GM23338 (cell line): ENCODE results near the gene TANGO6. TPM values are rescaled to one million over a fixed set of nuclear protein-coding genes. Genes with fewer than 3 reads are reported as not detected.

Experiments used
- CREB1 ChIP-seq: fragments of 250-450 bp; sonication (Bioruptor Pico); IDR thresholded peaks from 2 replicates; pipeline ENCODE4 v1.5.0; 2020; ENCODE audit warnings: low read depth, mild to moderate bottlenecking, moderate library complexity
- EZH2 ChIP-seq: fragments of 200-600 bp; sonication (generic); IDR thresholded peaks from one replicate; pipeline ENCODE4 v1.8.0; 2017; ENCODE audit warnings: antibody characterized with exemption, mild to moderate bottlenecking, low read depth; ENCODE audit not compliant: unreplicated experiment
- EZH2phosphoT487 ChIP-seq: fragments of 200-600 bp; sonication (generic); IDR thresholded peaks from one replicate; pipeline ENCODE4 v1.8.1; 2018; ENCODE audit warnings: antibody characterized with exemption; ENCODE audit not compliant: unreplicated experiment
- JUNB ChIP-seq: IDR thresholded peaks from one replicate; pipeline ENCODE4 v1.6.1; 2016; ENCODE audit warnings: antibody characterized with exemption; ENCODE audit not compliant: unreplicated experiment
- NANOG ChIP-seq: IDR thresholded peaks from 2 replicates; pipeline ENCODE4 v1.6.1; 2016; ENCODE audit warnings: antibody characterized with exemption, borderline replicate concordance
- POLR2AphosphoS5 ChIP-seq: IDR thresholded peaks from 2 replicates; pipeline ENCODE4 v1.6.1; 2016; ENCODE audit warnings: antibody characterized with exemption, low read depth
- STAT1 ChIP-seq: IDR thresholded peaks from one replicate; pipeline ENCODE4 v1.6.1; 2016; ENCODE audit warnings: antibody characterized with exemption; ENCODE audit not compliant: unreplicated experiment
- ZNF114 ChIP-seq: fragments of 250-450 bp; sonication (Bioruptor Pico); IDR thresholded peaks from 2 replicates; pipeline ENCODE4 v1.5.0; 2020; ENCODE audit warnings: mild to moderate bottlenecking, moderate library complexity
- ZNF331 ChIP-seq: fragments of 250-450 bp; sonication (Bioruptor Pico); IDR thresholded peaks from 2 replicates; pipeline ENCODE4 v1.5.0; 2020; ENCODE audit warnings: low read depth, mild to moderate bottlenecking, moderate library complexity
- polyA plus RNA-seq: library from polyadenylated mRNA; unstranded; fragments of >200 nt; fragmentation: Nextera tagmentation; extraction: Ambion mirVana; gene quantifications from 2 replicates; pipeline ENCODE4 v1.2.1, GENCODE V29; 2016
- total RNA-seq: library from RNA; depleted of rRNA; stranded (reverse); fragments of >200 nt; shearing (Covaris generic); gene quantifications from 2 replicates; pipeline ENCODE4 v1.2.3, GENCODE V29; 2014
- TF ChIP-seq, protein P1 (sequence below): fragments of 250-450 bp; sonication (Bioruptor Pico); IDR thresholded peaks from 2 replicates; pipeline ENCODE4 v1.5.0; 2020; ENCODE audit warnings: mild to moderate bottlenecking, moderate library complexity
- TF ChIP-seq, protein P2 (sequence below), 2 experiments: fragments of 200-600 bp in 1 of 2; sonication (generic) in 1 of 2; conservative IDR thresholded peaks; 2 replicates each; pipeline versions ENCODE4 v1.5.1 to v1.6.1; 2016 to 2017; ENCODE audit warnings: antibody characterized with exemption in 2 of 2, low read depth in 2 of 2, mild to moderate bottlenecking in 2 of 2, moderate library complexity in 1 of 2

Gene TANGO6
- total and polyA plus RNA-seq, 2 experiments from 2014 or later, result 7.2 to 23.2 TPM

DNA sequence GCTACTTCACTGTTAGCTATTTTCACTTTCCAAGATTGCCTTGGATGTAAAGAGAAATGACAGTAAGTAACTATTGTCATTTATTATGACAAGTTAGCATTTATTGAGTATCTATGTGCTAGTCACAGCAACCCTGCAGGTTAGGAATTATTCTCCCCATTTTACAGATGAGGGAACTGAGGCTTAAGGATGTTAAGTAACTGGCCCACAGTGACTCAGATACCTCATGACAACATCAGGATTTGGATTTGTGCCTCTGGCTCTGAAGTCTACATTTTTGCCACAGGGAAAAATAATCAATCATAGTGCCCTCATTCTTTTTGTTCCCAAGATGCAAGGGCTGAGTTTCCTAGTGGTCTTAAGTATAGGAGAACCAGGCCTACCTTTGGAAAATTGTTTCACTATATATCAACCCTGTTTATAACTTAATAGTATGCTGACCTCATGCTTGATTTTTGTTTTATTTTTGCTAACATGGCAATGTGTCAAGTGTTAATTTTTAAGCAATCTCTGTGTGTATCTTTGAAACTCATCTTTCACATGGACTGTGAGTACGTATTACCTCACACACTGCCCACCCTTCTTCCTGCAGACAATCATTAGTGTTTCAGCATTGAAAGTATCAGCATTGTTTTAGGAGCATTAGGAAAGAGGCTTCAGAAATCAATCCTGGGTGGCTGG lies 105.0 kb downstream of the TANGO6 start (continued):
- TF ChIP-seq, protein P1, sequence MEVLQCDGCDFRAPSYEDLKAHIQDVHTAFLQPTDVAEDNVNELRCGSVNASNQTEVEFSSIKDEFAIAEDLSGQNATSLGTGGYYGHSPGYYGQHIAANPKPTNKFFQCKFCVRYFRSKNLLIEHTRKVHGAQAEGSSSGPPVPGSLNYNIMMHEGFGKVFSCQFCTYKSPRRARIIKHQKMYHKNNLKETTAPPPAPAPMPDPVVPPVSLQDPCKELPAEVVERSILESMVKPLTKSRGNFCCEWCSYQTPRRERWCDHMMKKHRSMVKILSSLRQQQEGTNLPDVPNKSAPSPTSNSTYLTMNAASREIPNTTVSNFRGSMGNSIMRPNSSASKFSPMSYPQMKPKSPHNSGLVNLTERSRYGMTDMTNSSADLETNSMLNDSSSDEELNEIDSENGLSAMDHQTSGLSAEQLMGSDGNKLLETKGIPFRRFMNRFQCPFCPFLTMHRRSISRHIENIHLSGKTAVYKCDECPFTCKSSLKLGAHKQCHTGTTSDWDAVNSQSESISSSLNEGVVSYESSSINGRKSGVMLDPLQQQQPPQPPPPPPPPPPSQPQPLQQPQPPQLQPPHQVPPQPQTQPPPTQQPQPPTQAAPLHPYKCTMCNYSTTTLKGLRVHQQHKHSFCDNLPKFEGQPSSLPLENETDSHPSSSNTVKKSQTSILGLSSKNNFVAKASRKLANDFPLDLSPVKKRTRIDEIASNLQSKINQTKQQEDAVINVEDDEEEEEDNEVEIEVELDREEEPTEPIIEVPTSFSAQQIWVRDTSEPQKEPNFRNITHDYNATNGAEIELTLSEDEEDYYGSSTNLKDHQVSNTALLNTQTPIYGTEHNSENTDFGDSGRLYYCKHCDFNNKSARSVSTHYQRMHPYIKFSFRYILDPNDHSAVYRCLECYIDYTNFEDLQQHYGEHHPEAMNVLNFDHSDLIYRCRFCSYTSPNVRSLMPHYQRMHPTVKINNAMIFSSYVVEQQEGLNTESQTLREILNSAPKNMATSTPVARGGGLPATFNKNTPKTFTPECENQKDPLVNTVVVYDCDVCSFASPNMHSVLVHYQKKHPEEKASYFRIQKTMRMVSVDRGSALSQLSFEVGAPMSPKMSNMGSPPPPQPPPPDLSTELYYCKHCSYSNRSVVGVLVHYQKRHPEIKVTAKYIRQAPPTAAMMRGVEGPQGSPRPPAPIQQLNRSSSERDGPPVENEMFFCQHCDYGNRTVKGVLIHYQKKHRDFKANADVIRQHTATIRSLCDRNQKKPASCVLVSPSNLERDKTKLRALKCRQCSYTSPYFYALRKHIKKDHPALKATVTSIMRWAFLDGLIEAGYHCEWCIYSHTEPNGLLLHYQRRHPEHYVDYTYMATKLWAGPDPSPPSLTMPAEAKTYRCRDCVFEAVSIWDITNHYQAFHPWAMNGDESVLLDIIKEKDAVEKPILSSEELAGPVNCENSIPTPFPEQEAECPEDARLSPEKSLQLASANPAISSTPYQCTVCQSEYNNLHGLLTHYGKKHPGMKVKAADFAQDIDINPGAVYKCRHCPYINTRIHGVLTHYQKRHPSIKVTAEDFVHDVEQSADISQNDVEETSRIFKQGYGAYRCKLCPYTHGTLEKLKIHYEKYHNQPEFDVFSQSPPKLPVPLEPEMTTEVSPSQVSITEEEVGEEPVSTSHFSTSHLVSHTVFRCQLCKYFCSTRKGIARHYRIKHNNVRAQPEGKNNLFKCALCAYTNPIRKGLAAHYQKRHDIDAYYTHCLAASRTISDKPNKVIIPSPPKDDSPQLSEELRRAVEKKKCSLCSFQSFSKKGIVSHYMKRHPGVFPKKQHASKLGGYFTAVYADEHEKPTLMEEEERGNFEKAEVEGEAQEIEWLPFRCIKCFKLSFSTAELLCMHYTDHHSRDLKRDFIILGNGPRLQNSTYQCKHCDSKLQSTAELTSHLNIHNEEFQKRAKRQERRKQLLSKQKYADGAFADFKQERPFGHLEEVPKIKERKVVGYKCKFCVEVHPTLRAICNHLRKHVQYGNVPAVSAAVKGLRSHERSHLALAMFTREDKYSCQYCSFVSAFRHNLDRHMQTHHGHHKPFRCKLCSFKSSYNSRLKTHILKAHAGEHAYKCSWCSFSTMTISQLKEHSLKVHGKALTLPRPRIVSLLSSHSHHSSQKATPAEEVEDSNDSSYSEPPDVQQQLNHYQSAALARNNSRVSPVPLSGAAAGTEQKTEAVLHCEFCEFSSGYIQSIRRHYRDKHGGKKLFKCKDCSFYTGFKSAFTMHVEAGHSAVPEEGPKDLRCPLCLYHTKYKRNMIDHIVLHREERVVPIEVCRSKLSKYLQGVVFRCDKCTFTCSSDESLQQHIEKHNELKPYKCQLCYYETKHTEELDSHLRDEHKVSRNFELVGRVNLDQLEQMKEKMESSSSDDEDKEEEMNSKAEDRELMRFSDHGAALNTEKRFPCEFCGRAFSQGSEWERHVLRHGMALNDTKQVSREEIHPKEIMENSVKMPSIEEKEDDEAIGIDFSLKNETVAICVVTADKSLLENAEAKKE (CRISPR knock-in tag), result no peak
- no peak for TF ChIP-seq ZNF114 (CRISPR knock-in tag)
- TF ChIP-seq JUNB, result no peak
- TF ChIP-seq, protein P2, sequence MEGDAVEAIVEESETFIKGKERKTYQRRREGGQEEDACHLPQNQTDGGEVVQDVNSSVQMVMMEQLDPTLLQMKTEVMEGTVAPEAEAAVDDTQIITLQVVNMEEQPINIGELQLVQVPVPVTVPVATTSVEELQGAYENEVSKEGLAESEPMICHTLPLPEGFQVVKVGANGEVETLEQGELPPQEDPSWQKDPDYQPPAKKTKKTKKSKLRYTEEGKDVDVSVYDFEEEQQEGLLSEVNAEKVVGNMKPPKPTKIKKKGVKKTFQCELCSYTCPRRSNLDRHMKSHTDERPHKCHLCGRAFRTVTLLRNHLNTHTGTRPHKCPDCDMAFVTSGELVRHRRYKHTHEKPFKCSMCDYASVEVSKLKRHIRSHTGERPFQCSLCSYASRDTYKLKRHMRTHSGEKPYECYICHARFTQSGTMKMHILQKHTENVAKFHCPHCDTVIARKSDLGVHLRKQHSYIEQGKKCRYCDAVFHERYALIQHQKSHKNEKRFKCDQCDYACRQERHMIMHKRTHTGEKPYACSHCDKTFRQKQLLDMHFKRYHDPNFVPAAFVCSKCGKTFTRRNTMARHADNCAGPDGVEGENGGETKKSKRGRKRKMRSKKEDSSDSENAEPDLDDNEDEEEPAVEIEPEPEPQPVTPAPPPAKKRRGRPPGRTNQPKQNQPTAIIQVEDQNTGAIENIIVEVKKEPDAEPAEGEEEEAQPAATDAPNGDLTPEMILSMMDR (conservative IDR thresholded peaks at IDR 0.05; ENCODE audit: low read depth in 2 of 2), result no peak
- TF ChIP-seq EZH2phosphoT487, result no peak
- TF ChIP-seq POLR2AphosphoS5, result no peak
- TF ChIP-seq STAT1, result no peak
- TF ChIP-seq EZH2, result no peak
- no peak for TF ChIP-seq ZNF331 (CRISPR knock-in tag)
- TF ChIP-seq CREB1, result no peak
- no peak for TF ChIP-seq NANOG
